H9 (cell line): ENCODE data around the gene LCP1. TPM values are rescaled to one million over a fixed set of nuclear protein-coding genes. Genes with fewer than 3 reads are reported as not detected.

Experiments used
- DNase-seq: peaks from one replicate; pipeline ENCODE4 v3.0.0-alpha.2; 2017
- H2AFZ ChIP-seq: one replicate; pipeline ENCODE4 v1.6.1; 2013; ENCODE audit warnings: mild to moderate bottlenecking, low read length, control low read depth, moderate library complexity
- H2AK5ac ChIP-seq: 2 replicates; pipeline ENCODE4 v1.6.1; 2013; ENCODE audit warnings: low read length, control low read depth, mixed read lengths; ENCODE audit not compliant: insufficient read length
- H2BK120ac ChIP-seq: one replicate; pipeline ENCODE4 v1.6.1; 2013; ENCODE audit warnings: low read depth, mild to moderate bottlenecking, low read length, control low read depth, inconsistent platforms; ENCODE audit not compliant: poor library complexity, severe bottlenecking
- H2BK12ac ChIP-seq: 2 replicates; pipeline ENCODE4 v1.6.1; 2013; ENCODE audit warnings: low read length, control low read depth, mixed read lengths, low read depth; ENCODE audit not compliant: insufficient read length
- H2BK15ac ChIP-seq: 2 replicates; pipeline ENCODE4 v1.6.1; 2013; ENCODE audit warnings: low read depth, low read length, control low read depth
- H2BK20ac ChIP-seq: one replicate; pipeline ENCODE4 v1.6.1; 2013; ENCODE audit warnings: low read depth, mild to moderate bottlenecking, low read length, control low read depth, inconsistent platforms; ENCODE audit not compliant: poor library complexity, severe bottlenecking
- H2BK5ac ChIP-seq: 2 replicates; pipeline ENCODE4 v1.6.1; 2013; ENCODE audit warnings: low read length, control low read depth, mixed read lengths; ENCODE audit not compliant: insufficient read length
- H3K14ac ChIP-seq: 2 replicates; pipeline ENCODE4 v1.6.1; 2013; ENCODE audit warnings: low read length, control low read depth; ENCODE audit not compliant: insufficient read depth
- H3K18ac ChIP-seq: 2 replicates; pipeline ENCODE4 v1.6.1; 2013; ENCODE audit warnings: low read depth, mild to moderate bottlenecking, mixed read lengths, low read length, control low read depth; ENCODE audit not compliant: insufficient read length
- H3K23ac ChIP-seq: 2 replicates; pipeline ENCODE4 v1.6.1; 2013; ENCODE audit warnings: low read length, control low read depth, mixed read lengths, low read depth; ENCODE audit not compliant: insufficient read length
- H3K23me2 ChIP-seq: 2 replicates; pipeline ENCODE4 v1.6.1; 2013; ENCODE audit warnings: low read depth, mild to moderate bottlenecking, mixed read lengths, low read length, control low read depth; ENCODE audit not compliant: insufficient read length, poor library complexity, severe bottlenecking
- H3K27ac ChIP-seq: 2 replicates; pipeline ENCODE4 v1.5.1; 2013; ENCODE audit warnings: low read length, control low read depth, mixed read lengths, low read depth; ENCODE audit not compliant: insufficient read length
- H3K27me3 ChIP-seq: 2 replicates; pipeline ENCODE4 v1.6.1; 2013; ENCODE audit warnings: low read length, control low read depth, inconsistent platforms; ENCODE audit not compliant: insufficient read depth
- H3K4ac ChIP-seq: 2 replicates; pipeline ENCODE4 v1.6.1; 2013; ENCODE audit warnings: low read depth, mild to moderate bottlenecking, control low read depth, inconsistent platforms, low read length, moderate library complexity
- H3K4me1 ChIP-seq: 2 replicates; pipeline ENCODE4 v1.6.1; 2013; ENCODE audit warnings: low read length, control low read depth, inconsistent platforms; ENCODE audit not compliant: insufficient read depth
- H3K4me2 ChIP-seq: 2 replicates; pipeline ENCODE4 v1.6.1; 2013; ENCODE audit warnings: low read length, control low read depth, mixed read lengths; ENCODE audit not compliant: insufficient read length, insufficient read depth
- H3K56ac ChIP-seq: 2 replicates; pipeline ENCODE4 v1.6.1; 2013; ENCODE audit warnings: low read depth, mild to moderate bottlenecking, mixed read lengths, low read length, control low read depth; ENCODE audit not compliant: insufficient read length
- H3K79me1 ChIP-seq: 2 replicates; pipeline ENCODE4 v1.6.1; 2013; ENCODE audit warnings: low read depth, mild to moderate bottlenecking, moderate library complexity, low read length, control low read depth, inconsistent platforms; ENCODE audit not compliant: insufficient read depth, poor library complexity, severe bottlenecking
- H3K79me2 ChIP-seq: 2 replicates; pipeline ENCODE4 v1.6.1; 2013; ENCODE audit warnings: low read length, control low read depth, inconsistent platforms; ENCODE audit not compliant: insufficient read depth
- H3K9ac ChIP-seq: 2 replicates; pipeline ENCODE4 v1.6.1; 2013; ENCODE audit warnings: low read length, control low read depth, mixed read lengths; ENCODE audit not compliant: insufficient read length; ENCODE audit errors: extremely low read depth
- H3K9me3 ChIP-seq: one replicate; pipeline ENCODE4 v1.6.1; 2013; ENCODE audit warnings: low read depth, low read length, inconsistent platforms; ENCODE audit not compliant: control insufficient read depth
- H3T11ph ChIP-seq: one replicate; pipeline ENCODE4 v1.6.1; 2013; ENCODE audit warnings: mild to moderate bottlenecking, low read length, control low read depth, inconsistent platforms
- H4K20me1 ChIP-seq: one replicate; pipeline ENCODE4 v1.6.1; 2013; ENCODE audit not compliant: control insufficient read depth, insufficient read length, insufficient read depth
- H4K5ac ChIP-seq: 2 replicates; pipeline ENCODE4 v1.6.1; 2013; ENCODE audit warnings: low read depth, mild to moderate bottlenecking, mixed read lengths, low read length, control low read depth; ENCODE audit not compliant: insufficient read length
- H4K8ac ChIP-seq: replicated peaks from 2 replicates; pipeline ENCODE4 v1.6.1; 2013; ENCODE audit warnings: low read length, control low read depth, mixed read lengths, low read depth; ENCODE audit not compliant: insufficient read length
- H4K91ac ChIP-seq: 2 replicates; pipeline ENCODE4 v1.6.1; 2013; ENCODE audit warnings: low read depth, mild to moderate bottlenecking, moderate library complexity, mixed read lengths, low read length, control low read depth; ENCODE audit not compliant: insufficient read length
- H3K27ac Mint-ChIP-seq, 3 experiments: 2 replicates in 2 of 3; 3 replicates in 1 of 3; pipeline ENCODE4 v1.8.0; 2020 to 2021; ENCODE audit warnings: mixed read lengths in 3 of 3, mild to moderate bottlenecking in 1 of 3, moderate library complexity in 1 of 3
- H3K27me3 Mint-ChIP-seq: 2 replicates; pipeline ENCODE4 v1.8.0; 2021; ENCODE audit warnings: low read depth, mild to moderate bottlenecking, moderate library complexity, mixed read lengths
- H3K36me3 Mint-ChIP-seq, 3 experiments: 2 replicates in 2 of 3; 3 replicates in 1 of 3; pipeline ENCODE4 v1.8.0; 2020 to 2021; ENCODE audit warnings: low read depth in 3 of 3, mixed read lengths in 3 of 3; ENCODE audit not compliant: insufficient read depth in 1 of 3
- H3K4me1 Mint-ChIP-seq, 2 experiments: 2 replicates each; pipeline ENCODE4 v1.8.0; 2020; ENCODE audit warnings: mixed read lengths in 2 of 2
- H3K4me3 Mint-ChIP-seq, 2 experiments: 2 replicates in 1 of 2; 3 replicates in 1 of 2; pipeline ENCODE4 v1.8.0; 2020 to 2021; ENCODE audit warnings: mild to moderate bottlenecking in 2 of 2, mixed read lengths in 2 of 2, moderate library complexity in 1 of 2
- H3K9me3 Mint-ChIP-seq, 2 experiments: 2 replicates in 1 of 2; 3 replicates in 1 of 2; pipeline ENCODE4 v1.8.0; 2020; ENCODE audit warnings: mild to moderate bottlenecking in 2 of 2, mixed read lengths in 2 of 2, moderate library complexity in 1 of 2
- CTCF ChIP-seq: fragments of 200-600 bp; sonication (generic); conservative IDR thresholded peaks from 3 replicates; pipeline ENCODE4 v1.8.0; 2021; ENCODE audit warnings: antibody characterized with exemption, mild to moderate bottlenecking
- WGBS: extraction: QIAGEN DNeasy Blood & Tissue Kit; methylation state at CpG from one replicate; pipeline ENCODE4 v1.1.7; 2013; ENCODE audit warnings: missing lambda C conversion rate, low lambda C conversion rate, mixed read lengths; ENCODE audit not compliant: insufficient read length; ENCODE audit errors: extremely low coverage; 5-methylcytosine and 5-hydroxymethylcytosine counted together
- total RNA-seq: library from RNA; stranded (reverse); gene quantifications from 2 replicates; pipeline ENCODE4 v1.2.1, GENCODE V29; 2021

LCP1 gene
- total RNA-seq, 1 experiment from 2014 or later: 0.81 TPM

- no peak overlapping the region for H3K9ac ChIP-seq
- no peak for DNase-seq
- Mint-ChIP-seq H3K36me3 (no peaks in the 10 kb centered on the region), H3K9me3 (no peaks in the 10 kb centered on the region), H3K4me3 (no peak overlapping the region), H3K4me1 (no peaks in the 10 kb centered on the region), H3K27me3 (peaks cover 1% of the 10 kb centered on the region; the same call in 1 of the 2 replicates), H3K27ac (no peak overlapping the region)
- TF ChIP-seq CTCF: no peak
- no peak overlapping the region for H3K23ac ChIP-seq
- H3K27ac ChIP-seq: no peak overlapping the region
- no peak overlapping the region for H2BK12ac ChIP-seq
- no peaks in the 10 kb centered on the region for H3K9me3 ChIP-seq
- H2BK5ac ChIP-seq: no peak overlapping the region
- no peak overlapping the region for H2BK120ac ChIP-seq
- H3K79me1 ChIP-seq: no peaks in the 10 kb centered on the region
- no peak overlapping the region for H3T11ph ChIP-seq
- no peaks in the 10 kb centered on the region for H3K79me2 ChIP-seq
- no peak overlapping the region for H2BK20ac ChIP-seq
- no peak overlapping the region for H4K91ac ChIP-seq
- no CpG with 5 or more reads among the region's 3 CpGs for WGBS
- H3K4ac ChIP-seq: no peak overlapping the region
- no peak overlapping the region for H3K4me2 ChIP-seq
- H3K18ac ChIP-seq: no peak overlapping the region
- H3K56ac ChIP-seq: no peak overlapping the region
- H2AK5ac ChIP-seq: no peak overlapping the region
- no peak overlapping the region for H4K8ac ChIP-seq
- no peak overlapping the region for H3K14ac ChIP-seq
- no peaks in the 10 kb centered on the region for H4K20me1 ChIP-seq
- H3K4me1 ChIP-seq: no peaks in the 10 kb centered on the region
- H4K5ac ChIP-seq: no peak overlapping the region
- no peak overlapping the region for H2BK15ac ChIP-seq
- H3K27me3 ChIP-seq: no peaks in the 10 kb centered on the region
- H2AFZ ChIP-seq: no peak overlapping the region
- H3K23me2 ChIP-seq: no peaks in the 10 kb centered on the region
Observed at GRCh38 chr13:46094478-46094877, 87.5 kb downstream of the LCP1 start.
